GM10266 (cell line): ENCODE results near the gene CELF5.
A peak's percentile ranks its signal among the peaks of the same experiment; 100 is the strongest.

Experiments used
- DNase-seq: peaks from one replicate; pipeline ENCODE4 v3.0.0; 2012; ENCODE audit errors: extremely low spot score
- TF ChIP-seq, protein P1 (sequence below): IDR thresholded peaks from 2 replicates; pipeline ENCODE4 v1.5.1; 2012; ENCODE audit warnings: mild to moderate bottlenecking, low read depth; ENCODE audit not compliant: control insufficient read depth, insufficient read depth; ENCODE audit errors: missing control alignments

CELF5 gene

GRCh38 chr19:3183721-3184641 is 40.5 kb upstream of the CELF5 start:
- no peak for DNase-seq
- TF ChIP-seq, protein P1, sequence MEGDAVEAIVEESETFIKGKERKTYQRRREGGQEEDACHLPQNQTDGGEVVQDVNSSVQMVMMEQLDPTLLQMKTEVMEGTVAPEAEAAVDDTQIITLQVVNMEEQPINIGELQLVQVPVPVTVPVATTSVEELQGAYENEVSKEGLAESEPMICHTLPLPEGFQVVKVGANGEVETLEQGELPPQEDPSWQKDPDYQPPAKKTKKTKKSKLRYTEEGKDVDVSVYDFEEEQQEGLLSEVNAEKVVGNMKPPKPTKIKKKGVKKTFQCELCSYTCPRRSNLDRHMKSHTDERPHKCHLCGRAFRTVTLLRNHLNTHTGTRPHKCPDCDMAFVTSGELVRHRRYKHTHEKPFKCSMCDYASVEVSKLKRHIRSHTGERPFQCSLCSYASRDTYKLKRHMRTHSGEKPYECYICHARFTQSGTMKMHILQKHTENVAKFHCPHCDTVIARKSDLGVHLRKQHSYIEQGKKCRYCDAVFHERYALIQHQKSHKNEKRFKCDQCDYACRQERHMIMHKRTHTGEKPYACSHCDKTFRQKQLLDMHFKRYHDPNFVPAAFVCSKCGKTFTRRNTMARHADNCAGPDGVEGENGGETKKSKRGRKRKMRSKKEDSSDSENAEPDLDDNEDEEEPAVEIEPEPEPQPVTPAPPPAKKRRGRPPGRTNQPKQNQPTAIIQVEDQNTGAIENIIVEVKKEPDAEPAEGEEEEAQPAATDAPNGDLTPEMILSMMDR = no peak

GRCh38 chr19:3184847-3185460 is 39.5 kb upstream of the CELF5 start:
- no peak for DNase-seq
- TF ChIP-seq, protein P1 = no peak

GRCh38 chr19:3185461-3186159 is 38.9 kb upstream of the CELF5 start, which contains the start of gene NCLN:
Gene NCLN (plus strand): TSS chr19:3185930. CDS start chr19:3186031, 101 bp downstream.
- peak; percentile 93 for DNase-seq
- TF ChIP-seq, protein P1 = no peak

GRCh38 chr19:3186160-3186688 is 38.2 kb upstream of the CELF5 start:
- TF ChIP-seq, protein P1 = no peak
- DNase-seq = no peak

GRCh38 chr19:3186891-3187661 is 37.4 kb upstream of the CELF5 start:
- TF ChIP-seq, protein P1 = no peak
- DNase-seq = no peak

- TF ChIP-seq, protein P1 = no peak
- DNase-seq = no peak
Observed at GRCh38 chr19:3187662-3188511, 36.6 kb upstream of the CELF5 start.
